GOT3 (cell line): ENCODE measurements around the gene SNX15.

Experiments
- DNase-seq: peaks from one replicate; lab custom pipeline; 2025; ENCODE audit warnings: mixed read lengths; lab: John Stamatoyannopoulos, UW

SNX15 gene

GRCh38 chr11:65084598-65085375 is 57.5 kb downstream of the SNX15 start:
- no peak for DNase-seq

GRCh38 chr11:65085446-65085845 is 58.2 kb downstream of the SNX15 start:
- no peak for DNase-seq

- DNase-seq, result no peak
Measured at GRCh38 chr11:65086809-65087208, 59.6 kb downstream of the SNX15 start.

- no peak for DNase-seq
Measured at GRCh38 chr11:65087216-65087615, 60.0 kb downstream of the SNX15 start.

- no peak for DNase-seq
Measured at GRCh38 chr11:65087827-65088226, 60.6 kb downstream of the SNX15 start.

- DNase-seq, result no peak
Measured at GRCh38 chr11:65089621-65090020, 62.4 kb downstream of the SNX15 start.
